Urothelium cell line (cell line): ENCODE data around the gene ECI1.

ENCODE experiments used
- DNase-seq: peaks from one replicate; pipeline ENCODE4 v3.0.0; 2011; ENCODE audit warnings: low spot score, mixed read lengths
- FAIRE-seq: peaks from 2 replicates; lab custom pipeline; 2011; peaks lifted over from hg19 to GRCh38; lab: Jason Lieb, UNC

Gene ECI1

GRCh38 chr16:2251296-2252111 is at the start of gene ECI1:
ECI1 (minus strand) TSS chr16:2251587; CDS start chr16:2251566, 21 bp downstream.
- peak; percentile 97 for FAIRE-seq

GRCh38 chr16:2299915-2300192 is 48.5 kb upstream of the ECI1 start:
- no peak for FAIRE-seq
- DNase-seq = no peak

More at GRCh38 chr16:2251296-2252111, at the start of gene ECI1:
- peak; percentile 99 for DNase-seq

- FAIRE-seq = no peak
These were observed 47.9 kb upstream of the ECI1 start for GRCh38 chr16:2299121-2299914.

GRCh38 chr16:2298621-2299020 is 47.2 kb upstream of the ECI1 start:
- FAIRE-seq = no peak

More at GRCh38 chr16:2299121-2299914, 47.9 kb upstream of the ECI1 start:
- DNase-seq = no peak

GRCh38 chr16:2297506-2297860 is 46.1 kb upstream of the ECI1 start:
- DNase-seq = no peak
- no peak for FAIRE-seq

More at GRCh38 chr16:2298621-2299020, 47.2 kb upstream of the ECI1 start:
- no peak for DNase-seq

GRCh38 chr16:2296661-2297505 is 45.5 kb upstream of the ECI1 start:
- FAIRE-seq = no peak

GRCh38 chr16:2295056-2295798 is 43.8 kb upstream of the ECI1 start:
- FAIRE-seq = no peak

More at GRCh38 chr16:2296661-2297505, 45.5 kb upstream of the ECI1 start:
- DNase-seq = no peak

GRCh38 chr16:2292221-2292620 is 40.8 kb upstream of the ECI1 start:
- DNase-seq = no peak
- no peak for FAIRE-seq

More at GRCh38 chr16:2295056-2295798, 43.8 kb upstream of the ECI1 start:
- DNase-seq = no peak

- FAIRE-seq = no peak
- no peak for DNase-seq
These were observed 37.9 kb upstream of the ECI1 start for GRCh38 chr16:2289282-2289681.

GRCh38 chr16:2288726-2289125 is 37.3 kb upstream of the ECI1 start:
- FAIRE-seq (no peak), DNase-seq (no peak)

GRCh38 chr16:2287916-2288547 is 36.6 kb upstream of the ECI1 start:
- DNase-seq = no peak
- no peak for FAIRE-seq

GRCh38 chr16:2286550-2286949 is 35.2 kb upstream of the ECI1 start:
- no peak for FAIRE-seq
- DNase-seq = no peak

GRCh38 chr16:2285731-2286191 is 34.4 kb upstream of the ECI1 start:
- FAIRE-seq = no peak

GRCh38 chr16:2284797-2285576 is 33.6 kb upstream of the ECI1 start:
- FAIRE-seq (peak; percentile 46), DNase-seq (no peak)

More at GRCh38 chr16:2285731-2286191, 34.4 kb upstream of the ECI1 start:
- DNase-seq = no peak

GRCh38 chr16:2284001-2284770 is 32.8 kb upstream of the ECI1 start:
- DNase-seq (no peak), FAIRE-seq (no peak)

GRCh38 chr16:2282866-2283555 is 31.6 kb upstream of the ECI1 start:
- DNase-seq = no peak
- no peak for FAIRE-seq

GRCh38 chr16:2282262-2282661 is 30.9 kb upstream of the ECI1 start:
- FAIRE-seq = no peak
- no peak for DNase-seq
